Measurements from ENCODE around the gene FRMPD2.
A peak's percentile ranks its signal among the peaks of the same experiment; 100 is the strongest.
"Not testable (repeated sequence)": the region's sequence is repeated elsewhere in the genome, so short reads cannot be mapped to it uniquely, and the experiment has no call there.

The FRMPD2 gene

DNA sequence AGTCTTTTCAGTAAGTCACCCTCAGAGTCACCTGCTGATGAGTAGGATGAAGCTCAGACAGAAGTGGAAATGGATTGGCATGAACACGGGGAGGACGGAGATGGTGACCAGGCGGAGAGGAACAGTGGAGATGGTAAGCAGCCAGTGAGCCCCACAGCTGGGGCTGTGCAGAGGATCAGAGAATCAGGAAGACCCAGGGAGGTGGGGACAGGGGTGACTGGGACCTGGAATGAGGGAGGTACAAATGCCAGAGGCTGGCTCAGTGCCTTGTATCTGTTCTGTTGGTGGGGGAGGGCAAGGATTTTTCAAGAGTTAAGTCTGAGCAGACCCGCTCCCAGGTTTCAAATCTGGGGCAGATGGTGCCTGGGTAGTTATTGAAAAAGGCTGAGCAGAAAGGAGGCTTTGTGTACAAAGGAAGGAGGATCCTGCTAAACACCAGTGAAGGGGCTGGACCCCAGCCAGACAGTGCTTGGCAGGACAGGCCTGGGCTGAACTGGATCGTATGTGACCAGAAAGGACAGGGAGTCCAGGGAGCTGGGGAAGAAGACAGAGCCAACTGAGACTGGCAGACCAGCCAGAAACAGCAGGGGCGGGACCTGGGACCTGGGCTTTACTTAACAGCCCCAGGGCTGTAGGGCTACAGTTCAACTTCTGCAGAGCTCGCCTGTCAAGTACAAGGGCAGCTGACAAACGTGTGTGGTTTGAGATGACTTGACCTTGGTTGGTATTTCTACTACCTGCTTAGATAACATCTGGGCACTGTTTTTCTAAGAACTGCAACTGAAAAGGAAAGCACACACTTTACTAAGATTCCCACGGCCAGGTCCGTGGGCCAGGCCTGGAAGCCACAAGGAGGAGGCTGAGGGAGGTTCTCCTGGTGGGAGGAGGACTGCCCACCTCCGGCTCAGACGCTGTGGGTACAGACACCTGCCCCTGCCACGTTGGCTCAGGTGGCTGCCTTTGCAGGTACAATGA is 13.2 kb upstream of the FRMPD2 start:
- no peak for DNase-seq (ENCODE audit: low read depth)

DNA sequence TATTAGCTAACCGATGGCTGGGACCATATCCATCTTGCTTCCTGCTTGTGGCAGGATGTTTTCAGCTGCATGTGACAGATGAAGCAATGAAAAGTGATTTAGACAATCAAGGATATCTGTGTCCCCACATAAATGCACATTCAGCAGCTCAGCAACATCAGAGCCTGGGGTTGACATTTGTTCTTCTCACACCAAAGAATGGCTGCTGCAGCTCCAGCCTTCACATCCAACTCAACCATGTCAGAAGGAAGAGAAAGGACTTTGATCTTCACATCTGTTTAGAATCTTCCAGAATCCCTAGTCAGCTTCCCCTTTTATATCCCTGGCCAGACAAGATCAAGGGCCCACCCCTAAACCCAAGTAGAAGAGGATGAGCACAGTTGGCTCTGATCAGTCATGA is 11.9 kb upstream of the FRMPD2 start:
- DNase-seq (ENCODE audit: low read depth) = no peak

DNA sequence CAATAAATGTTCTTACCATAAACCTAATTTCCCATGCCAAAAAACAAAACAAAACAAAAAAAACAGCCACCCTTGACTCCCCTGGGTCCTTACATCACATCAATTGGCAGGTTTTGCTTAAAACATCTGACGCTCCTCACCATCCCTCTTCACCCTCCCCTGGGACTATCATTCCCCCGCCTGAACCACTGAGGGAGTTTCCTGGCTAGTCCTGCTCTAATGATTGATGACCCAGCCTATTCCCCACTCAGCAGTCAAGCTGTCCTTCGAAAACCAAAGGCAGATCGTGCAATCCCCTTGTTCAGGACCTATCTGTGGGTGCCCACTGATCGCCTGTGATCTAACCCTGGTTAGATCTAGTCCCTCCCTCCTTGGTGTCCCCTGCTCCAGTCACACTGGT is 11.2 kb upstream of the FRMPD2 start:
- no peak for DNase-seq (ENCODE audit: low read depth)

DNA sequence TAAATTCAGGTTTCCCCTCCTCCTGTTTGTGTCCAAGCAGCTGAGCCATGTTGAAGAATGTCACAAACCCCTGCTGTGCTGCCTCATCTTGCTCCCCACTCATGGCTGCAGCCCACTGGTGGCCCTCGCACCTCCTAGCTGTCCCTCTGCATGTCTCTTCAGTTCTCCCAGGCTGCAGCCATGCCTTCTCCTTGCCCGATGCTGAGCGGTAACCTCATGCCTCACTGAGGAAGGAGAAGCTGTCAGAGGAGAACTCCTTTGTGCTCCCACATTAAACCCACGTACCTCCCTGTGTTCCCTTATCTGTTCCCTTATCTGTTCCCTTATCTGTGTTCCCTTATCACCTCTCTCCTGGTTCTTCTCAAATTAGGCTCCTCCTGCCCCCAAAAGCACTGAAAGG is 10.3 kb upstream of the FRMPD2 start:
- no peak for DNase-seq (ENCODE audit: low read depth)

DNA sequence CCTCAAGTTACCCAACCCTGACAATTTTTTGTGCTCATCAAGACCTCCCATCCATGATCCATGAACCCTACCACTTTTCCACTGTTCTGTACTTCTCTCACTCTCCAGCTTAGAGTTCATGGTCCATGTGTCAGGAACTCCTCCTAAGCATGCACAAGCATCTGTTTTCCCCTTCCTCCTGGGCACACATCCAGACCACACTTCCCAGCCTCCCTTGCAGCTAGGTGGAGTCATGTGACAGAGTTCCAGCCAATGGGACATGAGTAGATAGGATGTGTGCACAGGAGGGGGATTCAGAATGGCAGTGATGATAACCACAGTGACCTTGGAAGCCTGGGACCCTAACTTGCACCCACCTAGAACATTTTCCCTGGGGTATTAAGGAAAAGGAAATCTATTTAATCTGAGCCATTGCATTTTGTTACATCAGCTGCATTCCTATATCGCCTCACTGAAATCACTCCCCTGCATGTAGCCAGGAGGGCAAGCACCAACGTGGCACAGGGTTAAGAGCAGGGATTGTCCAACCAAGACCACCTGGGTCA is 9.6 kb upstream of the FRMPD2 start:
- DNase-seq (ENCODE audit: low read depth) = no peak

DNA sequence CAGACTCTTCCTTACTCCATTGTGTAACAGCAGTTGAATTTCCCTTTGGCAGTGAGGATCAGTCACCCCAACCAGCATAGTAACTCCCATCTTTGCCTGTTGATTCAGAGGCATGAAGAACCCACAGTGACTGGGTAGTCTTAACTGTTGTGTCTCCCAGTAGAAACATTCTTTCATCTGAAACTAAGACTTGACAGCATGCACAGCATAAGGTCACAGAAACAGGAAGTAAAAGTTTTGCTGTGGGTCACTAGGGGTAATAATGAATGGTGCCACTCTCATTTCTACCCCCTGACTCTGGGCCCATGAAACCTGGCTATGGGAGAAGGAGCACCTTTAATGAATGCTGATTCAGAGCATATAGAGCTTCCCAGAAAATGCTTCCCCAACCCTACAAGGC is 8.3 kb upstream of the FRMPD2 start:
- no peak for DNase-seq (ENCODE audit: low read depth)

DNA sequence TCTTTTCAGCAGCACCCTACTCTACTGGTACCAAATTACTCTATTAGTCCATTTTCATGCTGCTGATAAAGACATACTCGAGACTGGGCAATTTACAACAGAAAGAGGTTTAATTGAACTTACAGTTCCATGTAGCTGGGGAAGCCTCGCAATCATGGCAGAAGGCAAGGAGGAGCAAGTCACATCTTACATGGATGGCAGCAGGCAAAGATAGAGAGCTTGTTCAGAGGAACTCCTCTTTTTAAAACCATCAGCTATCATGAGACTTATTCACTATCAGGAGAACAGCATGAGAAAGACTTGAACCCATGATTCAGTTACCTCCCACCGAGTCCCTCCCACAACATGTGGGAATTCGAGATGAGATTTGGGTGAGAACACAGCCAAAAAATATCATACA is 7.2 kb upstream of the FRMPD2 start:
- not testable (repeated sequence) for DNase-seq (ENCODE audit: low read depth)

DNA sequence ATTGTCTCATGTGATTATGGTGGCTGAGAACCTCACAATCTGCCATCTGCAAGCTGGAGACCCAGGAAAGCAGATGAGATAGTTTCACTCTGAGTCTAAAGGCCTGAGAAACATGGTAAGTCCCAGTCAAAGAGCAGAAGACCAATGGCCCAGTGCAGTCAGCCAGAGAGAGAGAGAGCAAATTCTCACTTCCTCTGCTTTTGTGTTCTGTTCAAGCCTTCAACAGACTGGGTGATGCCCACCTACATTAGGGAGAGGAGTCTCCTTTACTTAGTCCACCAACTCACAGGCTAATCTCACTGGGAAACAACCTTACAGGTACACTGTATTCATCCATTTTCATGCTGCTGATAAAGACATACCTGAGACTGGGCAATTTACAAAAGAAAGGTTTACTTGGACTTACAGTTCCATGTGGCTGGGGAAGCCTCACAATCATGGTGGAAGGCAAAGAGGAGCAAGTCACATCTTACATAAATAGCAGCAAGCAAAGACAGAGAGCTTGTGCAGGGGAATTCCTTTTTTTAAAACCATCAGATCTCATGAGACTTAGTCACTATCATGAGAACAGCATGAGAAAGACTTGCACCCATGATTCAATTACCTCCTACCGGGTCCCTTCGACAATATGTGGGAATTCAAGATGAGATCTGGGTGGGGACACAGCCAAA is 4.7 kb upstream of the FRMPD2 start:
- no peak for DNase-seq (ENCODE audit: low read depth)

DNA sequence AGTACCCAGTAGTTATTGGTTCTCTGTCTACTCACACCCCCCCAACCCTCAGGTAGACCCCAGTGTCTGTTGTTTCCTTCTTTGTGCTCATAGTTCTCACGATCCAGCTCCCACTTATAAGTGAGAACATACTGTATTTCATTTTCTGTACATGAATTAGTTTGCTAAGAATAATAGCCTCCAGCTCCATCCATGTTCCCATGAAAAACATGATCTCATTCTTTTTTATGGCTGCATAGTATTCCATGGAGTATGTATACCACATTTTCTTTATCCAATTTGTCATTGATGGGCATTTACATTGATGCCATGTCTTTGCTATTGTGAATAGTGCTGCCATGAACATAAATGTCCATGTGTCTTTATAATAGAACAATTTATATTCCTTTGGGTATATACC is 2.6 kb upstream of the FRMPD2 start:
- no peak for DNase-seq (ENCODE audit: low read depth)

DNA sequence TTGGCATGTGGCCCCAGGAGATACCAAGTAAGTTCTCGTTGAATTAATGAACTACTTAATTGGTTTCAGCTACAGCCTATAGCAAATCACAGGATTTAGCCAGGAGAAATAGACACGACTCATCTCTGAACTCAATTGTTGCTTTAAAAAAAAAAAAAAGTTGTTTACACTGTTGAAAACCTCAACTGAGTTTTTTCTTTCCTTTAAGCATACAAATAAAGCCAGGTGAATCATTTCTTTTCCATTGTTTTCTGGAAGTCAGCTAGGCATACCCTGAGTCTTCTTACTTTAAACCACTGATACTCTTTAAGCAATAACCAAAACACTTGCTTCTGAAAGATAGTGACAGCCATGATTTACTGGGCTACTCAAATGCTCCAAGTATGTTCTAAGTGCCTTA is 755 bp downstream of the FRMPD2 start:
- no peak for DNase-seq (ENCODE audit: low read depth)

DNA sequence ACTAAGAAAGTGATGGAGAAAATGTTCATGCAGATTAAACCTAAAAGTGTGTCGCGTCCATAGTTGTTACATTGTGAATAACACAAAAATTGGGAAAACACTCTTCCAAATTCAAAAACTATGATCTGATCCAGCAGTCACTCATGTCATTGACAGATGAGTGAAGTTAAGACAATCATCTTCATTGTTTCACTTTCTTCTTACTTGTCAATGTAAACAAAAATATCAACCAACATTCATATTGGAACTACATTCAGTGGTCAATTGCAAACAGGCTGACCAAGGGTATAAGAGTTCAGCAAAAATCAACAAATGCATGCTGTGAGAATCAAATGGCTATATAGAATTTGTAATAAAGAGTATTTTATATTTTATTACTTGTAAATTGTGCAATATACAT is 1.8 kb downstream of the FRMPD2 start:
- DNase-seq (ENCODE audit: low read depth) = no peak

DNA sequence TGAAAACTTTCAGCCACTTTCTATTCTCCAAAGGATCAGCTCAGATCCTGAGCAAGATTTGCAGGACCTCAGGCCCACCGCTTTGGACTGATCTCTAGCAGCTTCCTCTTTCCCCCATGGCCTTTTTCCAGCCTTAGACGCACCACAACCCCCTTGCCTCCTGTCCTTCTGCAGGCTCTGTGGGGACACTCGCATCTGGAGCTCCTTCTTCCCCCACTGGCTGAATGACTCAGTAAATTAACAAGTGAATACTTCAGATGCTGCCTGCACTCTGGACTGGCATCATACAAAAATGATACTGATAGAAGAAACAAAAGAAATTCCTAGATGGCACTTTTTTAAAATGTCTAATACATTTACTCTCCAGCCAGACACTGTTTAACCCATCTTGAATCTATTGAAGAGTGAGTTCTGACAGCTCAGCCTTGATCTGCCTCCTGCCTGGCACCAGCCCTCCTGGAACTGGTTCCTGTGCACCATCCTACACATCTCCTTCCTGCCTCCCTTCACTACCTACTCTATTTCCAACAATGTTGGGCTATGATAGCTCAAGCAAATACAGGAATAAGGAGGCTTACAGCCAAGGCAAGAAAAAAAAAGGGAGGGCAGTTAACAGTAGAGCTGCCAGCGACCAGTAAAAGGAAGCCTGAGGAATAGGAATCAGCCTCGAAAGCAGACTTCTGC is 3.3 kb downstream of the FRMPD2 start:
- DNase-seq (ENCODE audit: low read depth) = no peak

DNA sequence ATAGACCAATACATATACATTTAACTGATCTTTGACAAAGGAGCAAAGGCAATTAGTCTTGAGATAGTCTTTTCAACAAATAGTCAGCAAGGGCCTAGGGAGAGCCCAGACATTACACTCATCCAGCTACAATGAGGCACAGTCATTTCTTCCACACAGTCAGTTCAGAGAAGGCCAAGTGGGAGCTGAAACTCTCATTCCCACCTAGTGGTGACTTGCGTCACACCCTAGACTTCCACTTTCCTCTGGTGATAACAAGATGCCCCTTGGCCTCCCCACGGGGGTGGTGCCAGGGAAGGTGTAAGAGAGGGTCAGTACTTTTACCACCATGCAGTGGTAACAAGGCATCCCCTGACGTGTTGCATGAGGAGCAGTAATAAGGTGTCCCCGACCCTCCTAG is 8.0 kb downstream of the FRMPD2 start:
- DNase-seq (ENCODE audit: low read depth) = no peak

DNA sequence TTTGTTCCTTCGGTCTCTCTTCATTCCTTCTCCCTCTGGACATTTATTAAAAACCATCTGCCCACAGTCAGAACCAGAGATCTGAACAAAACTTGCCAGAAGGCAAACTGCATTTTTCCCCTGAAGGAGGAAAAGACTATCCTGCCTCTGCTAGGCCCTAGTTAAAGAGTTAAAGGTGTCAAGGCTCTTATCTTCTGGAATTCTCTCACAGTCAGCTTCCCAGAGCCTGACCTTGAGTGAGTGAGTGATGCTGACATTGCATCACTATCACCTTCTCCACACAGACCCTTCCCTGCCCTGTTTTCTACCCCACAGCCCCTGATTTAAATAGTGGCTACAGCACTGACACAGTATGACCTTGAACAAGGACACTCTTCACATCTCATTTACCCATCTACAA is 16.4 kb downstream of the FRMPD2 start:
- DNase-seq (ENCODE audit: low read depth) = no peak

DNA sequence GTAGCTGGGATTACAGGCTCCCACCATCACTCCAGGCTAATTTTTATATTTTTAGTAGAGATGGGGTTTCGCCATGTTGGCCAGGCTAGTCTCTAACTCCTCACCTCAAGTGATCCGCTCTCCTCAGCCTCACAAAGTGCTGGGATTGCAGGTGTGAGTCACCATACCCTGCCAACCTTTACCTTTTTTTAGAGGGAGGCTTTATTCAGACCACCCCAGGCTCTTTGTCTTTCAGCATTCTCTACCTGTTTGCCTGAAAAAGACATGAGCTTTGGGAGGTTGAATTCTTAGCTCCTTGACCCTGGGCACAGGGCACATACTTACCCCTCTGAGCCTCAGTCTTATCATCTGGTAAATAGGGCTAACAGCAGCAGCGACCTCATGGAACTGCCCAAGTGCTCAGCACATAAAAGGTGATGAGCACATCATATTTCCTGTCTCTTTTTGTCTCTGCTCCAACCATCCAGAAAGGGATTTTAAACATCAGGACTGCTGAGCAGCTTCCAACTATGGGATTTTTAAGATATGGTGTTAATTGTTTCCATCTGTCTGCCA is 17.0 kb downstream of the FRMPD2 start:
- no peak for DNase-seq (ENCODE audit: low read depth)

DNA sequence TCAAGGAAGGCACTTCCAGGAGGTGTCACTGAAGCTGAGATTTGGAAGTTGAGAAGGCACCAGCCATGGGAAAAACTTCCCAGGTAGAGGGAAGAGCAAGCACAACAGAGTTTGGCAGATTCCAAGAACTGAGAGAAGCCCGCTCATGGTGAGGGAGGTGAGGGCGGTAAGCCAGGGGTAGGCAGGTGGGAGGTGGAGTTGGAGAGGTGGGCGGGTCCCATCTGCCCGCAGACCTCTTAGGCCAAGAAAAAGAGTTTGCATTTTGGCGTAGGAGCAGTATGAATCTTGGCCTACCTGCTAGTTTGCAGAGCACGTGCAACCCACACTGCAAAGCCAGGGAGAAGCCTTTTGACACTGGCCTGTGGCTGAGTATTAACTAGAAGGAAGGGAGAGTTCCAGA is 18.8 kb downstream of the FRMPD2 start:
- no peak for DNase-seq (ENCODE audit: low read depth)

DNA sequence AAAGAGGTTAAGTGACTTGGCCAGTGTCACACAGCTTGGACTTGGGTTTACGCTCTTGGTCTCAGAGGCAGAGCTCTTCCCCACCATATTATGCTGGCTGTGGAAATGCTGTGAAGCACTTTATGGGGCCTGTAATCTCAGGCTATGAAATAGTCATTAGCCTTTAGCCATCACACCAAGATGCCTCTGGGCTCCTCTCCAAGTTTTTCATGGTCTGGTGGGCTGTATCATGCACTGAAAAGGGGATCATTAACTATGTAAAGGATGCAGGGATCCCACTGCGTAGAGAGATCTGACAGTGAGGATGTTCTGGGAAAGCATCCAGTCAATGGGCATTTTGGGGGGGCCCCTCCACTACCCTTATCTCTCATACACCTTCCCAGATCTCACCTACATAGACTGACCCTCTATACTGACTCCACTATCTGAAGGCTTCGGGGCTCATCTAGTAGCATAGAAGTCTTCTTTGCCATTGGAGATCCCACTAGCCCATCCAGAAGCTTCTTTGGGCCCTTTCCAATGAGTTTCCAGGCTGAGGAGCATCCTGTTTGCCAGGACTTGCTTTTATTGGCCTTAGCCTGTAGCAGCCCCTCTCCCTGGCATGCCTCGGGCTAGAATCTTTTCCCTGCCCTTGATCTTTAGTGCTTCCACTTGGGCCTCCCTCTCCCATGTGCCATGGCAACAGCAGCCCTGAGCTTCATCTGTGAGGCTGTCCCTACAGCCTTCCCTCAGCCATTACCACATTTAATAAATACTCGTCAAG is 19.6 kb downstream of the FRMPD2 start:
- DNase-seq (ENCODE audit: low read depth) = no peak

DNA sequence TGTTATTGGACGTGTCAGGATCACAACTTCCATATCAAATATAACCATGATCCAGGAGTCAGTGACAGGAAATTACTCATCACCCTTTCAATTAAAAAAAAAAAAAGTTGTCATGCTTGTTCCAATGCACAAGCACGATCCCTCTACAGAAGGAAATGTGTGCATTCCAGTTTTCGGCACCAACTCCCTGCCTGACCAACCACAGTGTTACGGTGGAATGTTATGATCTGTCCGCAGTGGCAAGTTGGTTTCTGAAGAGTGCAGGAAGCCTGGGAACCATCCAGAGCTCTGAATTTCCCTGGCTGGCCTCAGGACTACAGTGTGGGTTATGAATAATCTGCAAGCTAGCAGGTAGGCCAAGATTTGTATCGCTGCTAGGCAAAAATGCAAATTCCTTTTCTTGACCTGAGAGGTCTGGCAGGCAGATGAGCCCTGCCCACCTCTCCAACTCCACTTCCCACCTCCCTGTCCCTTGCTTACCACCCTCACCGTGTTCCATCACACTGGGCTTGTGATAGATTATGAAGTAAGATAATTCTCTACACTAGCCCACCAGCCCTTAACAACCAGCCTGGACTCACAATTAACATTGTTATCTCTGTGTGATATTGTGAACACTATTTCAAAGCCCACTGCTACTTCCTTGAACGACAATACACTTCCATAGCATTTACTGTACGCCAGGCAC is 20.4 kb downstream of the FRMPD2 start:
- peak; percentile 77 for DNase-seq (ENCODE audit: low read depth)

DNA sequence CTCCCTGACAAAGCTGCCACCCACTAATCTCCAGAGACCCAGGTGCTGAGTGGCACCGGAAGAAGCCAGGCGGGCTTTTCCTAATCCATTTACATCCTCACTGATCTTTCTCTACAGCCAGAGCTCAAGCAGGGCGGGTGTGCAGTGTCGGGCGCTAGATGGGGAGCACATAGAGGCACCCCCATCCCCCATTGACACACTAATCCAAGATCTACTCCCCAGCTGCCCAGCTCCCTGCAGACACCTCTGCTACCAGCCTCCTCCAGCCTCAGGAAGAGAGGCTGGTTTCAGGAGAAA is 22.2 kb downstream of the FRMPD2 start:
- no peak for DNase-seq (ENCODE audit: low read depth)

DNA sequence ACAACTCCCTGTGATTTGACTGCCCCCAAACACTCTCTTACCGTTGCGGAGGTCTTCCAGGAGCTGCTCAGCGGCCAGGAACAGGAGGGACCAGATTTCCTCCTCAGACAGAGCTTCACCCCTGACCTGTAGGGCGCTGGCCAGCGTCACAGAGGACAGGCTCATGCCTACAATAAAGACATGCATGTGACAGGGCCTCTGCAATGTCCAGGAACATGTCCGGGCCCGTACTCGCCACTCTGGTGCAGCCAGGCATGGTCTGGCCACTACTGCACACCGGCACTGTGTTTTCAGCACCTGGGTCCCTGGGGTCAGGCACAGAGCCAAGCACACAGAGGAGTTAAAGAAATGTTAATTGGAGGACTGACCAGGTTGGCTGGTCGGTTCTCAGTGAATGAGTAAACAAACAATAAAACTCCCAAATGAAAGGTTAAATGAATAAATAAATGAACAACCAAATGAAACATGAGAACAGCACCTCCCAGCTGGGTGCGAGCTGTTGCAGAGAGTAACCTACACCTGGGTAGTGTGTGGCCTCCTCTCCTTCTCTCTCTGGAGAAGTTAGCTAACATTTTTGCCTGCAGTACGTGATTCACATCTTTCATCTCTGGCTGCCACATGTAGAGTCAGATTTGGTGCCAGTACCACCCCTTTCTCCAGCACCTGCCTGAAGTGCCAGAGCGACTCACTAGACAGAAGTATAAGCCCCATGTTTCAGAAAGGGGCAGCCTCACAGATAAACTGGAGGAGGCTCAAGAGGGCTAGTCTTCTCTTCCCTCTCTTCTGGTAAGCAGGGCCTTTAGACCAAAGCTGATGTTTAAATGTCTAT is 22.8 kb downstream of the FRMPD2 start:
- DNase-seq (ENCODE audit: low read depth) = no peak
